Measurements from ENCODE around the gene ATP11A.
"Not testable (repeated sequence)": the region's sequence is repeated elsewhere in the genome, so short reads cannot be mapped to it uniquely, and the experiment has no call there.

The ATP11A gene

GRCh38 chr13:112693831-112694497 lies 4.1 kb downstream of the ATP11A start:
- peak; percentile 62 for DNase-seq

- DNase-seq: no peak
These were observed 5.3 kb downstream of the ATP11A start for GRCh38 chr13:112695121-112695520.

GRCh38 chr13:112696001-112696868 lies 6.4 kb downstream of the ATP11A start:
- no peak for DNase-seq

GRCh38 chr13:112696869-112697465 lies 7.1 kb downstream of the ATP11A start:
- no peak for DNase-seq

GRCh38 chr13:112697756-112698655 lies 8.2 kb downstream of the ATP11A start:
- no peak for DNase-seq

GRCh38 chr13:112699322-112699918 lies 9.6 kb downstream of the ATP11A start:
- DNase-seq: no peak

GRCh38 chr13:112700291-112701060 lies 10.6 kb downstream of the ATP11A start:
- DNase-seq: no peak

- peak; percentile 20 for DNase-seq
These were observed 12.6 kb downstream of the ATP11A start for GRCh38 chr13:112702341-112702985.

GRCh38 chr13:112702986-112703379 lies 13.1 kb downstream of the ATP11A start:
- peak; percentile 53 for DNase-seq

GRCh38 chr13:112703449-112704284 lies 13.8 kb downstream of the ATP11A start:
- DNase-seq: no peak

- DNase-seq: no peak
These were observed 14.7 kb downstream of the ATP11A start for GRCh38 chr13:112704308-112705145.

- no peak for DNase-seq
These were observed 15.4 kb downstream of the ATP11A start for GRCh38 chr13:112705286-112705685.

- no peak for DNase-seq
These were observed 16.3 kb downstream of the ATP11A start for GRCh38 chr13:112706171-112706570.

GRCh38 chr13:112708560-112709240 lies 18.9 kb downstream of the ATP11A start:
- no peak for DNase-seq

- not testable (repeated sequence) for DNase-seq
These were observed 19.5 kb downstream of the ATP11A start for GRCh38 chr13:112709316-112709715.

- no peak for DNase-seq
These were observed 20.3 kb downstream of the ATP11A start for GRCh38 chr13:112709825-112710783.

- DNase-seq: no peak
These were observed 21.2 kb downstream of the ATP11A start for GRCh38 chr13:112710855-112711527.
